Thyroid gland (tissue), 4 donors: ENCODE data around the gene MAGEC3. TPM values are rescaled to one million over a fixed set of nuclear protein-coding genes. Genes with fewer than 3 reads are reported as not detected.

Source experiments
- DNase-seq, 2 donors: peaks; one replicate each; pipeline ENCODE4 v3.0.0-alpha.2; 2019
- H3K27ac ChIP-seq, 3 donors: fragments of 200-600 bp; sonication (generic); 1 replicate in 2 of 3; 2 replicates in 1 of 3; pipeline ENCODE4 v1.5.1; 2016 to 2019; ENCODE audit warnings: mild to moderate bottlenecking in 1 of 3, moderate library complexity in 1 of 3
- H3K27me3 ChIP-seq: fragments of 200-600 bp; sonication (generic); one replicate; pipeline ENCODE4 v1.5.1; 2019
- H3K36me3 ChIP-seq, 2 donors: fragments of 200-600 bp; sonication (generic); one replicate each; pipeline ENCODE4 v1.5.1; 2016 to 2019
- H3K4me1 ChIP-seq, 2 donors: fragments of 200-600 bp; sonication (generic); one replicate each; pipeline ENCODE4 v1.5.1; 2017 to 2019
- H3K4me3 ChIP-seq, 3 donors: fragments of 200-600 bp; sonication (generic); replicated peaks in 1 of 3; 1 replicate in 2 of 3; 2 replicates in 1 of 3; pipeline ENCODE4 v1.5.1; 2016; ENCODE audit warnings: mild to moderate bottlenecking in 1 of 3
- H3K9me3 ChIP-seq: fragments of 200-600 bp; sonication (generic); one replicate; pipeline ENCODE4 v1.5.1; 2017
- CTCF ChIP-seq, 6 experiments: fragments of 200-600 bp in 3 of 6; fragments of 450-650 bp in 3 of 6; sonication (generic) in 3 of 6; IDR thresholded peaks; one replicate each; pipeline ENCODE4 v1.5.1; 2016 to 2019; ENCODE audit warnings: antibody characterized with exemption in 6 of 6, mild to moderate bottlenecking in 2 of 6, inconsistent platforms in 1 of 6, moderate library complexity in 1 of 6
- POLR2A ChIP-seq, 2 donors: fragments of 450-650 bp; IDR thresholded peaks; one replicate each; pipeline ENCODE4 v1.6.1; 2017; ENCODE audit warnings: antibody characterized with exemption in 2 of 2, mild to moderate bottlenecking in 2 of 2, moderate library complexity in 1 of 2
- WGBS, 2 donors: methylation state at CpG; one replicate each; pipeline ENCODE4 v1.1.5; 2017; 5-methylcytosine and 5-hydroxymethylcytosine counted together
- intact Hi-C: fragments of 100-400 bp; cut with DNase I; formaldehyde crosslinking; loops from one replicate; pipeline ENCODE4 v1.15.1; 2023
- total RNA-seq, 4 donors: library from RNA; depleted of rRNA; stranded (reverse); fragments of >200 nt; gene quantifications; one replicate each; pipeline ENCODE4 v1.2.3, GENCODE V29; 2016

MAGEC3 gene
- under 1 TPM in 1 of 4 donors, not detected in 3; 0.71 TPM for total RNA-seq

GRCh38 chrX:141838016-141838415 is at the start of gene MAGEC3:
Gene MAGEC3 (plus strand): TSS chrX:141838316. CDS start chrX:141838316, 0 bp downstream.
- Histone ChIP-seq H3K4me3 (no peak within 1 kb of the TSS), H3K27ac (no peak within 1 kb of the TSS), H3K27me3 (no peaks in the 10 kb centered on the region), H3K4me1 (no peaks in the 10 kb centered on the region), H3K9me3 (no peaks in the 10 kb centered on the region), H3K36me3 (no peaks in the 10 kb centered on the region)
- no peak for TF ChIP-seq POLR2A (IDR thresholded peaks at IDR 0.05)
- TF ChIP-seq CTCF (IDR thresholded peaks at IDR 0.05), result no peak
- WGBS, 2 donors, result 88 to 91% methylated on average over 2 of the region's 2 CpGs
- intact Hi-C loops, result no loop called here
- DNase-seq, result no peak

- TF ChIP-seq POLR2A (IDR thresholded peaks at IDR 0.05) (no peak), CTCF (IDR thresholded peaks at IDR 0.05) (no peak)
Observed at GRCh38 chrX:141791856-141792255, 46.3 kb upstream of the MAGEC3 start.

GRCh38 chrX:141811438-141811837 is 26.7 kb upstream of the MAGEC3 start:
- H3K9me3 ChIP-seq, result no peaks in the 10 kb centered on the region
- no peak overlapping the region for H3K4me3 ChIP-seq
- H3K36me3 ChIP-seq, result no peaks in the 10 kb centered on the region
- TF ChIP-seq POLR2A (IDR thresholded peaks at IDR 0.05) (no peak), CTCF (IDR thresholded peaks at IDR 0.05) (no peak)
- no peak overlapping the region for H3K27ac ChIP-seq
- 73 to 88% methylated on average over 1 of the region's 1 CpG for WGBS, 2 donors
- no peak for DNase-seq
- intact Hi-C loops, result no loop called here
- no peaks in the 10 kb centered on the region for H3K4me1 ChIP-seq
- H3K27me3 ChIP-seq, result no peaks in the 10 kb centered on the region

More at GRCh38 chrX:141791856-141792255, 46.3 kb upstream of the MAGEC3 start:
- Histone ChIP-seq H3K9me3 (no peaks in the 10 kb centered on the region), H3K36me3 (no peaks in the 10 kb centered on the region), H3K4me1 (no peaks in the 10 kb centered on the region), H3K27ac (no peak overlapping the region), H3K4me3 (no peak overlapping the region), H3K27me3 (no peaks in the 10 kb centered on the region)
- WGBS, 2 donors, result 84 to 89% methylated on average over 2 of the region's 2 CpGs
- DNase-seq, result no peak
- intact Hi-C loops, result no loop called here

GRCh38 chrX:141814213-141814857 is 23.8 kb upstream of the MAGEC3 start:
- no peaks in the 10 kb centered on the region for H3K36me3 ChIP-seq
- no peak for DNase-seq
- 40% methylated on average over 1 of the region's 2 CpGs; no CpG with 5 or more reads in 1 of the 2 donors for WGBS, 2 donors
- intact Hi-C loops, result no loop called here
- no peaks in the 10 kb centered on the region for H3K9me3 ChIP-seq
- TF ChIP-seq POLR2A (IDR thresholded peaks at IDR 0.05) (no peak), CTCF (IDR thresholded peaks at IDR 0.05) (no peak)
- H3K27ac ChIP-seq, result no peak overlapping the region
- no peak overlapping the region for H3K4me3 ChIP-seq
- H3K4me1 ChIP-seq, result no peaks in the 10 kb centered on the region
- no peaks in the 10 kb centered on the region for H3K27me3 ChIP-seq

- 90% methylated on average over 6 of the region's 6 CpGs for WGBS, 2 donors
- Histone ChIP-seq H3K27me3 (no peaks in the 10 kb centered on the region), H3K4me3 (no peak overlapping the region), H3K36me3 (no peaks in the 10 kb centered on the region), H3K27ac (no peak overlapping the region), H3K9me3 (no peaks in the 10 kb centered on the region), H3K4me1 (no peaks in the 10 kb centered on the region)
- intact Hi-C loops, result no loop called here
- no peak for DNase-seq
- TF ChIP-seq CTCF (IDR thresholded peaks at IDR 0.05) (no peak), POLR2A (IDR thresholded peaks at IDR 0.05) (no peak)
Observed at GRCh38 chrX:141815904-141816303, 22.2 kb upstream of the MAGEC3 start.
